GM18870 (cell line): Measurements from ENCODE around the gene FASN.

Source experiments
- ATAC-seq: cut with Tn5 transposase; IDR thresholded peaks from one replicate; pipeline ENCODE4 v1.9.1; 2021; ENCODE audit warnings: moderate library complexity; ENCODE audit not compliant: unreplicated experiment

Gene FASN

DNA sequence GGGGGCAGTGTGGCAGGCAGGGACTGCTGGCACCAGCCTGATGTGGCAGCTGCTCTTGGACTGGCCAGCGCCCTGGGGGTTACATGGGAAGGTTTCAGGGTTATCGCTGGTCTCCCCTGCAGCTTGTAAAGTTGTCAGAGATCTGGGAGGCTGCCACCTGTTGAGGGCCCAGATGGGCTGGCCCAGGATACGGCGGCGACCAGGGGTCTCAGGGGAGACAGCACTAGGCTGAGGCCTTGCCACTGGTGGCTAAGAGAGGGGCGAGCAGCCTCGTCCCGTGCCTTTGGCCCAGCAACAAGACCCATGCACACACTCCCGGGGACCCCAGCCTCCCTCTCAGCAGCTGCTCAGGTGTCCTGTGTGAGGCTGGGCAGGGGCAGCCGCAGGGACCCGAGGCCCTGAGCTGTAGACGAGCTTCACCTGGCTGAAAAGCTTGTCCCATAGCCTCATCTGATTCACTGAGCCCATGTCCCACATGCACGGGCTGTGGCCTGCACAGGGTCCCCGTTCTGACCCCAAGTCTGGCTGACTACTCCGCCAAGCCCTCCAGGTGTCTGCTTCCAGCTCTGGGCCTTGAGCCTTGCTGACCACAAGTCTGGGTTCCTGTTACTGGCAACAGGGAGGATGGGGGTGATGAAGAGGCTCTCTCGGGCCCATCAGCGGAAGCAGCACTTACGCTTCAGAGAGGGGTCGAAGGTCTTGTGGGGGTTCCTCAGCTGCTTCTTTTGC, 38.6 kb downstream of the FASN start:
- no peak for ATAC-seq

DNA sequence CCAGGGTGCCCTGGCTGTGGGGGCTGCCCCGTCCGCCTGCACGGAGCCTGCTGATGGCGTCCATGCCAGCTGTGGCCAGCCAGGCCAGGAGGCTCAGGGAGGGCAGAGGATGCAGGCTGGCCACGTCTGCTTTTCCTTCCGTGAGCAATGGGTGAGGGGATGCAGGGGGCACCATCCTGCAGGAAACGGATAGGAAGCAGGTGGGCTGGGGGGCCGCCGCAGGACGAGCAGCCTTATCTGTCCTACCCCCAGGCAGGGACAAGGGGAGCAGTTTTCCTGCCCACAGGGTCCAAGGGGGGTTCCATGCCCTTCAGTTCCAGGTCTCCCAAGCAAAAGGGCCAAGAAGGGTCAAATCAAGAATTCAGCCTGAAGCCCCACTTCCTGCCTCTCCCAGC, 39.2 kb downstream of the FASN start:
- no peak for ATAC-seq

DNA sequence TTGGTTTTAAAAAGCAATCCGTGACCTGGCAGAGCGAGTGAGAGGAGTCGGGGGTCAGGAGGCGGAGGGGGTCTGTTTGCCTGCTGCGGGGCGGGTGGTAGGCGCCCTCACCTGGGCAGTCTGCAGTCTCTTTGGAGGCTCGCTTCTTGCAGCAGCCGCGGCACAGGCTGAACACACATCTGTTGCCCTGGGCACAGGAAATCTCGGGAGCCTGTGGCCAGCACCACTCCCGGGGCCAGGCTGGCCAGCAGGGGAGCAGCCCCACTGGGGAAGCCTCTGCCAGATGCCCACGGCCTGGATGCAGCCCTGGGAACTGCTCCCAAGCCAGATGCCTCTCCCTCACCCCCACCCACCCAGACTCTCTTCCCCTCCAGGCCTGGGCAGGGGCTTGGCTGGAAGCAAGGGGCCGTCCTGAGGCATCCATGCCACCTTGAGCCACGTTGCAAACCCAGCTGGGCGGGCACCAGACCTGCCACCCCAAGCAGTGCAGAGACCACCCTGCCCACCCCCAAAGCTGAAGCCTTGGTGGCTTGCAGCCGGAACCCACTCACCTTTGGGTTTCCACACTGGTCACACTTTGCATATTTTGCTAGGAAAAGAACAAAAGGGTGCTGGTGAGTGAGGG, 39.7 kb downstream of the FASN start:
- no peak for ATAC-seq

DNA sequence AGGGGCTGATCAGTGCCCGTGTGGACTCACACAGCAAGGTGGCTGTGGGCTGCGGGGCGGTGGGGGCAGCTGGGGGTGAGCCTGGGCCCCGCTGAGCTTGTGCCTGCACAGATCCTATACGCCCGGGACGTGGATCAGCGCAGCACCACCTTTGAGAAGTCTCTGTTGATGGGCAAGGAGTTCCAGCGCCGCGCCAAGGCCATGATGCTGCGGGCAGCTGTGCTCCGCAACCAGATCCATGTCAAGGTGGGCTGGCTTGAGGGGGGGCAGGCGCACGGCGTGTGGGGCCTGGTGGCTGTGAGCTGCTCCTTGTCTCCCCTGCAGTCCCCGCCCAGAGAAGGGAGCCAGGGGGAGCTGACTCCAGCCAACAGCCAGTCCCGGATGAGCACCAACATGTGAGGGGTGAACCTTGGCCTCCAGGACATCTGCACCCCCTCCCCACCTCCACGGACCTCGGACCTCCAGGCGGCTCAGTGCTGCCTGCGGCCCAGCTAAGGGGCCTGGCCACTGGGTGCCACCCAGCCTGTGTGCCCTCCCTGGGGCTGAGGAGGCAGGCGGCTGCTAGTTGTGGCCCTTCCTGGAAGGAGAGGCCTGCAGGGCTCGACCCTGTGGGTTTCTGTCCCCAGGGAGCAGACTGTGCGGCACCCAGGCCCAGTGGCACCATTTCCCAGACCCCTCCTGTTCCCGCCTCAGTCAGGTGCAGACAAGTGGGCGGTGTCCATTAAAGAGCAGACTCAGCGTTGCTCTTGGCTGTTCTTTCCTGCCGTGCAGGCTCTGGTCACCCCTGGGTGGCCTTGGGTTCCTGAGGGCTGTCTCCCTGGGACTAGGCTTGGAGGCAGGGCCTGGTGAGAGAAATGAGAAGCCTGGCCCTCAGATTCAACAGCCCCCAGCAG, 41.1 kb downstream of the FASN start:
- ATAC-seq, result no peak

DNA sequence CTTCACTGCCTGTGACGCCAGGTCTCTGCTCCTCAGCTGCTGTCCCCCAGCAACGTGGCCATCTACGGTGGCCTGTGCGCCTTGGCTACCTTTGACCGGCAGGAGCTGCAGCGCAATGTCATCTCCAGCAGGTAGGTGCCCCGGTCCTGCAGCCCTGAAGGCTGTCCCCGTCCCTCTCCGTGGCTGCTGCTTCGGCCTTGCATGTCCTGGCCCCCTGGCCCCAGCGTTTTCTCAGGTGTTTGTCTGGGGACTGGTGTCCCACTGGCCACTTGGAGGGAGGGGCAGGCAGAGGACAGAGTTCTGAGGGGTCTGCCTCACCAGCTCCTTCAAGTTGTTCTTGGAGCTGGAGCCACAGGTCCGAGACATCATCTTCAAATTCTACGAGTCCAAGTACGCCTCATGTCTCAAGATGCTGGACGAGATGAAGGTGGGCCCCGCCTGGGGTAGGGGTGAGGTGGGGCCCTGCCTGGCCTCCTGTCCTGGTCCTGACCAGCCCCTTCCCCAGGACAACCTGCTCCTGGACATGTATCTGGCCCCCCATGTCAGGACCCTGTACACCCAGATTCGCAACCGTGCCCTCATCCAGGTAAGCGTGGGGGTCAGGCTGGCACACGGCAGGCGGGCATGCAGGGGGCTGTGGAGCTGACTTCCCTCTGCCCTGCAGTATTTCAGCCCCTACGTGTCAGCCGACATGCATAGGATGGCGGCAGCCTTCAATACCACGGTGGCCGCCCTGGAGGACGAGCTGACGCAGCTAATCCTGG, 41.9 kb downstream of the FASN start:
- ATAC-seq, result no peak

DNA sequence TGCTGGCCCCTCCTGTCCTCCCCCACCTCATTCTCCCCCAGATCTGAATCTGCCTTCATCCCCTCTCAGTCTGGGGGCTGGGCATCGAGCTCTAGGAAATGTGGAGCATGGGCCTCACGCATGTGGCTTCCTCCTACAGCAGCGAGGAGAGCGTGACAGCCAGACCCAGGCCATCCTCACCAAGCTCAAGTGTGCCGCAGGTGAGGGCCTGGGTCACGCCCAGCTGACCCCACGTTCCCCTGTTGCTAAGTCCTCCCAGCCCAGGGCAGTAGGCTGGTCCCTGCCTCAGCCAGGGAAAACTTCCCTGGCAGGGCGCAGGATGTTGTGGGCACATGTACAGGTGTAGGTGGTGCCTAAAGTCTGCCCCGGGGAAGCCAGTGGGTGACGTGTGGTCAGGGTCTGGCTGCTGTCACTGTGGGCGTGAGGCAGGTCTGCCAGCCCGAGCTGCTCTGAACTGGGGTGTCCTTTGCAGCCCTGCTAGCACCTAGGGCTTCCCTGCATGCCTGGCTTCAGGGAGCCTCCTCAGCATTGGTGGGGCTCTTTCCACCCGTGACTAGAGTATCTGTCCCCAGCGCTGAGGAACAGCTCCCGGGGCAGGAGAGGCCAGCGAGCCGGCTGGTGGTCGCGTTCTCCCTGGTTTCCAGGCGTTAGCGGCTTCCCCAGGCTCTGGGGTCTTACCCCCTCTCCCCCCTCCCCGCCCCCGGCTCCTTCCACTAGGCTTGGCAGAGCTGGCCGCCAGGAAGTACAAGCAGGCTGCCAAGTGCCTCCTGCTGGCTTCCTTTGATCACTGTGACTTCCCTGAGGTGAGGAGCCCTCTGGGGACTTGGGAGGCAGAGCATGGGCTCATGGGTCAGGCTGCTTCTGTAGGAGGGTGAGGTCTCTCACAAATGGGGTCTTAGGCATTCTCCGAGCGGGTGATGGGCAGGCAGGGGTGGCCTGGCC, 42.7 kb downstream of the FASN start:
- no peak for ATAC-seq

DNA sequence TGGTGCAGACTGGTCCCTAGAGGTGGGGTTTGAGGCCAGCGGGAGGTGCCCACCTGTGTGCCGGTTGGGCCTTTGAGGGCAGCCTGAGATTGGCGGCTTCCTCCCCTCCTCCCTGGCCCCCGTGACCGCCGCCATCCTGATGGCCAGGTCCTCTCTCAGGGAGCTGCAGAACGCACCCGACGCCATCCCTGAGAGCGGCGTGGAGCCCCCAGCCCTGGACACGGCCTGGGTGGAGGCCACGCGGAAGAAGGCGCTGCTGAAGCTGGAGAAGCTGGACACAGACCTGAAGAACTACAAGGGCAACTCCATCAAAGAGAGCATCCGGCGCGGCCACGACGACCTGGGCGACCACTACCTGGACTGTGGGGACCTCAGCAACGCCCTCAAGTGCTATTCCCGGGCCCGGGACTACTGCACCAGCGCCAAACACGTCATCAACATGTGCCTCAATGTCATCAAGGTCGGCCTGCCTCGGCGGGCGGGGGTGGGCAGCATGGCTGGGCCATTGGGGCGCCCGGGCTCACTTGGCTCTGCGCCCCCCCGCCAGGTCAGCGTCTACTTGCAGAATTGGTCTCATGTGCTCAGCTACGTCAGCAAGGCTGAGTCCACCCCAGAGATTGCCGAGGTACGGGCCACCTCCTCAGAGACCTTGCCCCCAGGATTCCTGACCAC, 43.5 kb downstream of the FASN start:
- no peak for ATAC-seq

DNA sequence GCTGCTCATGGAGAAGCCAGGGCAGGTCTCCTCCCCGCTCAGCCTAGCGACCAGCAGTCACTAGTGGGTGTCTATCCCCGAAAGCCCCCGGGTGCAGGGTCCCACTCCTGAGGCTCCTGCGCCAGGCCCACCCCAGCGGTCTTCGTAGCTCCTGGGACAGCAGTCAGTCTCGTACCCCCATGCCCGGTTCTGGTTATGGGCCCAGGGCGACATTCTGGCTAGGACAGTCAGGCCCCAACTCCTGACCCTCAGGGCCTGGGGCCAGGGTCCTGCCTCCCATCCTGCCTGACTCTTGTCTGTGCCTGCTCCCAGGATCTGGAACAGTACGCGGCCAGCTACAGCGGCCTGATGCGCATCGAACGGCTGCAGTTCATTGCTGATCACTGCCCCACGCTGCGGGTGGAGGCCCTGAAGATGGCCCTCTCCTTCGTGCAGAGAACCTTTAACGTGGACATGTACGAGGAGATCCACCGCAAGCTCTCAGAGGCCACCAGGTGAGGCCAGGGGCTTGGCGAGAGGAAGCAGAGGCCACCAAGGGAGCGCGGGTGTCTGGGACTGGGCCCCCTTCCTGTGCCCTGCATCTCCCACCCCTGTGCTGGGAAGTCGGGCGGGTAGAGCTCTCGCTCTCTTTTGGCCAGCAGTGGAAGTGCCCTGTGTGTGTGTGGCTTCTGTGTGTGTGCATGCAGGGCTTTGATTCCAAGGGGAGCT, 44.3 kb downstream of the FASN start:
- ATAC-seq, result no peak

DNA sequence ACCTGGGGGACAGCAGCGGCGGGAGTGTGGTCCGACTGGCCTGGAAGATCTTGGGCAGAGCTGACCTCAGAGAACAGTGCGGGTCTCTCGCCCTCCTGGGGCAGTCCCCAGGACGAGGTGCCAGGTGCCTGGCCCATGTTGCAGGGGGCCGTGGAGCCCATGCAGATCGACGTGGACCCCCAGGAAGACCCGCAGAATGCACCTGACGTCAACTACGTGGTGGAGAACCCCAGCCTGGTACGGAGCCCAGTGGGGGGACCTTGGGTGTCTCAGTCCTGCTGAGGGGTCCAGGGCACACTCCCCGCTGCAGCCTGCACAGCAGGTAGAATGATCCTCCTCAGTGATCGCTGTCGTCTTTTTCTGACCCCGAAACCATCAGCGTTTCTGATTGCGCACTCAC, 44.9 kb downstream of the FASN start:
- no peak for ATAC-seq

DNA sequence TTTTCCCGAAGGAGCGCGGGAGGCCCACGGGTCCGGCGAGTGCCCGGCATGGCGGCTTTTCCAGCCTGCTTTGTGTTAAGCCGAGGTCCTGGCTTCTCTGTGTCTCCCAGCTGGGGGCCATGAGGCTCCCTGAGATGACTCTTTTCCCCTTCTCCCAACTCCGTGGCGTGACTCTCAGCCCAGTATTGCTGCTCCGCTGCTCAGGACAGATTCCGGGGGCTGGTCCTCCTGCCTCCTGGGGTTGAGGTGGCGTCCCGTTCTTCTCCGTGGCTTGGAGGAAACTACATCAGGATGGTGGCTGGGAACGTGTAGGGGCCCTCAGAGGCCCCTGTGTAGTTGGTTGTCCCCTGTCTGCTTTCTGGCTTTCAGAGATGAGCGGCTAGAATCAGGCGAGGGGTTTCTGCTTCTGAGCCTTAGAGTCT, 45.4 kb downstream of the FASN start:
- ATAC-seq, result no peak

DNA sequence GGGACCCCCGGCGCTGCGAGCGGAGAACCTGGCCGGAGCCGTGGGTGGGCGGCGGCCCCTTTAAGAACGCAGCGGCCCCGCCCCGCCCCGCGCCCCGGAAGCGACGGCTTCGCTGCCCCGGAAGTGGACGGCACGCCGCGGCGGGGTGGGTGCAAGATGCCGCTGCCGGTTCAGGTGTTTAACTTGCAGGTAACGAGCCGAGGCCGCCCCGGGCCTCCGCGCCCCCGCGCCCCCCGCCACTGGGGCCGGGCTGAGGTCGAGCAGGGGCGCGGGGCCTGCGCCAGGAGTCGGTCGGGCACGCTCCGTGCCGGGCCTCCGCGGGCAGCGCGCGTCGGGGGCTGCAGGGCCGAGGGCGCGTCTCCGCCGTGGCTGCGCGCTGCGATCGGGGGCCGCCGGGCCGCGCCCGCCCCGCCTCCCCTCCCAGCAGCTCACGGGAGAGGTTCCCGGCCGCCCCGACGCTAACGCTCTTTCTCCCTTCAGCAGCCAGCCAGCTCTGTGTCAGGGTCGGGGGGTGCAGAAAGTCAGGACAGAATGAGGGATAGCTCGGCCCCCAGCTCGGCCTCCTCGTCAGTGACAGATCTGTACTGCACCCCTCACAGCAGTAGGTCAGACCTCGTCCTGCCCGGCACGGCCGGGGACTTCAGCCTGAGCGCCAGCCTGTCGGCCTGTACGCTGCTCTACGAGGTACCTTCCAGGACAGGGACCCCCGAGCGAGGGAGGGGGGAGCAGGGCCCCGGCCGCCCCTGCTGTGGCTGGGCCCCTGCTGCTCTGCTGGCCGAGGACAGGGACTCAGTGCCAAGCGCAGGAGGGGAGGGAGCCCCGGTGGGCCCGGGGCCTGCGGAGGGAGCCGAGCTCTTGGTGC, 46.0 kb downstream of the FASN start, which contains the start of the genes GPS1 and RFNG:
GPS1 (plus strand) TSS at position 123 of the 862 bp plus-strand sequence; CDS start at position 157, 34 bp downstream.
RFNG (minus strand) TSS at position 36 of the 862 bp plus-strand sequence. CDS start 45 bp downstream, outside the sequence.
- no peak for ATAC-seq

DNA sequence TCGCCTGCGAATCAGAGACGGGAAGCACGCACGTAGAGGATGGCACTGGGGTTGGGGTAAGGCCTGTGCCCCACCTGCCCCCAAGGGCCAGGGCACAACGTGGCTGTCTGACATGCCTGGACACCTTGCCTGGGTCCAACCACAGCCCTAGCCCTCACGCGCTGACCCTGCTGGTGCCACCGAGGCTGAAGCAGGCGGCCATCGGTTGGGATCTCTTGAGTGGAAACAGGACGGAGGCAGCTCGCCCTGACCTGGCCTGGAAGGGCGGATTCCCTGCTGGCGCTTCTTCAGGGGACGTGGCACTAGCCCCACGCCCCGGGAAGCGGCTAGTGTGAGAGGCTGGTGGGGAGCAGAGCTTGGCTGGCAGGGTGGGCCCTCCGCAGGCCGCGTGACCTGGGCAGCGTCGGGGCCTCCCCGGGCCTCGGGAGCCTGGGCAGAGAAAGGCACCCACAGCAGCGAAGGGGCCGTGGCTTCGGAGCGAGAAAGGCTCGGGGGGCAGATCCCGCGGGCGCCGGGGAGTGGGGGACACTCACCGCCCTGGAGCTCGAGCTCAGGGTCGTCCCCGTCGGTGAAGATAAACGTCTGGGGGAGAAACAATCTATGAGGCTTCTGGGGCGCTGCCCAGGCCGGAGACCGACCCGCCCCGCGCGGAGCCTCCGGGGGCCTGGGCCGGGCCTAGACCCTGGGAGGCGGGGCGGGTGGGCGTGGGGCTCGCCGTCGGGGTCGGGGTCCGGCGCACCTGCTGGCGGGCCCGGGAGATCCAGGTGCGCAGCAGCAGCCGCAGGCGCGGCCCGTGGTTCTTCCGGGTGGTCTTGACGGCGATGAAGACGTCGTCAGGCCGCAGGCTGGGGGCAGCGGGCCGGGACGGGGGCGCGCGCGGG, 47.0 kb downstream of the FASN start:
- ATAC-seq, result no peak

DNA sequence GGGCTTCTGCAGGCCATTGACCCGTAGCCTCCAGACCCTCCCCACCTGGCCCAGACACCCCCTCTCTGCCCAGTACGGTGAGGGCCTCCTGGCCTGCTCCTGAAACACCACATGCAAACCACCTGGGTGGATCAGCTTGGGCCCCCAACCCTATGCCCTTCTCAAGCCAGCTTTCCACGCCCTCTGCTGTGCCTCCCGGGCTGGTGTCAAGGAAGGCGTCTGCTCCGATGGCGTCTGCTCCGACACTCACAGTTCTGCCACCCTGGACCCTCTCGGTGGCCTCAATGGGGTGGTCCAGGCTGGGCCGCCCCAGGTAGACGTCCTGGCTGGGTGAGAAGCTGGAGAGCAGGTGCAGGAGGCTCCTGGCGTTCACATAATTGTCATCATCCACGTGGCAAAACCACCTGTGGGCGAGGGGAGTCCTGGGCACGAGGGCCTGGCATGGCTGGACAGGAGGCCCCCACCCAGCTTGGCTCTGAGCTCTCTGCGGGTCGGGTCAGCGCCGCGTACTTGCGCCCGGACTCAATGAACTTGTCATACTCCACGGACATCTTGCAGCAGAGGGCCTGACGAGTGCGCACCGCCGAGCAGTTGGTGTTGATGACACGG, 47.8 kb downstream of the FASN start:
- no peak for ATAC-seq

DNA sequence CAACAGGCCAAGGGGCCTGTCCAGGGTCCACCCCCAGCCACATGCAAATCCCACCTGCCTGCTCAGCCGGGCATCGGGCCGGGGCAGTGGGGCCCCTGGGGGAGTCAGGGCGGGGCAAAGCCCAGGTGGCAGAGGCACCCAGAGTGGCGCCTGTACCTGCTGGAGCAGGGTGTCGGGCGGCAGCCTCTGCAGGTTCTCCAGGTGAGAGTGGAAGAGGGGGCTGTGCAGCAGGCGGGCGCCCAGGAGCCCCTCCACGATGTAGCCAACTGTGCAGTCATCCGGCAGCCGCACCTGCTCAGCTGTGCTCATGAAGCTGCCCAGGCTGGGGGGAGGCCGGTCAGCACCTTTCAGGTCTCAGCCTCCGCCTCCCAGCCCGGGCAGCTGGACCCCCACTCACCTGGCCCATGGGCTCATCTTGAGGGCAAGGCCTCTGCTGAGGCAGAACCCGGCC, 48.5 kb downstream of the FASN start:
- no peak for ATAC-seq

DNA sequence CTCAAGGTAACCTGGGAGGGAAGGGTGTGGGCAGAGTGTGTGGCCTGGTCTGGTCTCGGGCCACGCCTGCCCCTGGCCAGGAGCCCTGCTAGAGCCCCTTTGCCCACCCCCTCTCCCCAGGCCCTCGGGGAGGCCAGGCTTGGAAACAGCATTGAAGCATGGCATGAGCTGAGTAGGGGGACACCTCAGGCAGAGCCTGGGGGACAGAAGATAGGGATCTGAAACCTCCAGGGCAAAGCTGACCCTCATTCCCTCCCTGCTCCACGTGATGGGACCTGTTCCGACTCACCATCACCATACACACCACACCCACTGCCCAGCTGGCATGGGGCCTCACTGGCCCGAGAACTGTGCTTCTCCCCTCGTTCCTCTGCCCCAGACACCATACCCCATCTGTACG, 48.9 kb downstream of the FASN start:
- no peak for ATAC-seq

DNA sequence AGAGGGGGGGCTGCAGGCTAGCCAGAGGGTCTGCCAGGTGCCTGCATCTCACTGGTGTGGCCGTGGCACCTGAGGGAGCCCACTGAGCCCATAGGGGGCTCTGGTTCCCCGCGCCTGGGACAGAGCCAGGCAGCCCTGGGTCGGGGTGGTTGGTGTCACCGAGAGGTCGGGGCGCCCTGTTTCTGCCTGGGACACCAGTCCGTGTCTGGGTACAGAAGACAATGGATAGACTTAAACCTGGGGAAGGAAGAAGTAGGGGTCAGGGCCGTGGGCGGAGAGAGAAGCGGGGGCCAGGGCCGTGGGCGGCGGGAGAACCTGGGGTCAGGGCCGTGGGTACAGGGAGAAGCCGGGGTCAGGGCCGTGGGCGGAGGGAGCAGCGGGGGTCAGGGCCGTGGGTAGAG, 49.5 kb downstream of the FASN start:
- ATAC-seq, result no peak
